Measurements from ENCODE around the gene SLC8A1. TPM values are rescaled to one million over a fixed set of nuclear protein-coding genes. Genes with fewer than 3 reads are reported as not detected.

Gene SLC8A1
- total RNA-seq, 1 donor from 2014 or later, result 34.8 TPM

DNA sequence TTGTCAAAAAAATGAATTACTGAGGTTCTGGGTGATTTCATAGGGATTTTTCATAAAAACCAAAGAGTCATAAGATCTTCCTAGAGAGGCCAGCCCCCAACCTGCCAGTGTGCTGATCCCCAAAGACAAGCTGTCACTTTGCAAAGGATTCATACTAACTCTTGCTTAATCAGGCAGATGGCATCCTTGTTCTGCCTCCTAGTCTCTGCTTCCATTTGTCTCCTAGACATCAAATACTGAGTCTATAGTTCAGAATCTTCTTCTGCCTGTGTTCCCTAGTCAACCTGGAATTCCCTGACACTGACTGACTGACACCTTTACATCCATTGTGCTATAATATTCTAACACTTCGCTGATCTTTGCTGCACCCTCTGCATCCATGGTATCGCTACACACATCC is 84.9 kb downstream of the SLC8A1 start:
- DNase-seq (ENCODE audit: low read depth) (no peak), FAIRE-seq (peak; percentile 66)
- H3K9me3 Mint-ChIP-seq (ENCODE audit: unreplicated experiment), result no peaks in the 10 kb centered on the region
- Histone ChIP-seq H3K79me2 (ENCODE audit: insufficient read depth, low read length) (no peaks in the 10 kb centered on the region), H3K27me3 (ENCODE audit: insufficient read depth, low read length) (no peaks in the 10 kb centered on the region), H3K27ac (ENCODE audit: low read depth, low read length) (peak overlapping the region; percentile 56), H3K9me3 (ENCODE audit: insufficient read depth, low read depth, low read length) (no peaks in the 10 kb centered on the region), H3K36me3 (ENCODE audit: insufficient read depth, low read length) (no peaks in the 10 kb centered on the region), H4K20me1 (ENCODE audit: insufficient read depth, low read length) (no peaks in the 10 kb centered on the region), H3K4me1 (ENCODE audit: insufficient read depth, low read length) (peaks cover 50% of the 10 kb centered on the region), H3K4me3 (ENCODE audit: insufficient read depth, low read depth, low read length) (no peak overlapping the region), H2AFZ (ENCODE audit: low read depth, low read length) (no peak overlapping the region), H3K9ac (ENCODE audit: low read length) (peak overlapping the region; percentile 17), H3K4me2 (ENCODE audit: low read length) (no peak overlapping the region)
- H3K27ac Mint-ChIP-seq (ENCODE audit: unreplicated experiment), result peak overlapping the region; percentile 2
- no peak for TF ChIP-seq EZH2 (IDR thresholded peaks at IDR 0.05; ENCODE audit: insufficient read depth, low read length)
- TF ChIP-seq, protein P1, sequence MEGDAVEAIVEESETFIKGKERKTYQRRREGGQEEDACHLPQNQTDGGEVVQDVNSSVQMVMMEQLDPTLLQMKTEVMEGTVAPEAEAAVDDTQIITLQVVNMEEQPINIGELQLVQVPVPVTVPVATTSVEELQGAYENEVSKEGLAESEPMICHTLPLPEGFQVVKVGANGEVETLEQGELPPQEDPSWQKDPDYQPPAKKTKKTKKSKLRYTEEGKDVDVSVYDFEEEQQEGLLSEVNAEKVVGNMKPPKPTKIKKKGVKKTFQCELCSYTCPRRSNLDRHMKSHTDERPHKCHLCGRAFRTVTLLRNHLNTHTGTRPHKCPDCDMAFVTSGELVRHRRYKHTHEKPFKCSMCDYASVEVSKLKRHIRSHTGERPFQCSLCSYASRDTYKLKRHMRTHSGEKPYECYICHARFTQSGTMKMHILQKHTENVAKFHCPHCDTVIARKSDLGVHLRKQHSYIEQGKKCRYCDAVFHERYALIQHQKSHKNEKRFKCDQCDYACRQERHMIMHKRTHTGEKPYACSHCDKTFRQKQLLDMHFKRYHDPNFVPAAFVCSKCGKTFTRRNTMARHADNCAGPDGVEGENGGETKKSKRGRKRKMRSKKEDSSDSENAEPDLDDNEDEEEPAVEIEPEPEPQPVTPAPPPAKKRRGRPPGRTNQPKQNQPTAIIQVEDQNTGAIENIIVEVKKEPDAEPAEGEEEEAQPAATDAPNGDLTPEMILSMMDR (IDR thresholded peaks at IDR 0.05; ENCODE audit: insufficient read depth, low read depth, low read length), result no peak
- H3K4me3 Mint-ChIP-seq (ENCODE audit: unreplicated experiment), result no peak overlapping the region
- no peaks in the 10 kb centered on the region for H3K27me3 Mint-ChIP-seq (ENCODE audit: low read depth, unreplicated experiment)
- peaks cover 58% of the 10 kb centered on the region for H3K4me1 Mint-ChIP-seq (ENCODE audit: low read depth, unreplicated experiment)
- H3K36me3 Mint-ChIP-seq (ENCODE audit: low read depth, unreplicated experiment), result no peaks in the 10 kb centered on the region

DNA sequence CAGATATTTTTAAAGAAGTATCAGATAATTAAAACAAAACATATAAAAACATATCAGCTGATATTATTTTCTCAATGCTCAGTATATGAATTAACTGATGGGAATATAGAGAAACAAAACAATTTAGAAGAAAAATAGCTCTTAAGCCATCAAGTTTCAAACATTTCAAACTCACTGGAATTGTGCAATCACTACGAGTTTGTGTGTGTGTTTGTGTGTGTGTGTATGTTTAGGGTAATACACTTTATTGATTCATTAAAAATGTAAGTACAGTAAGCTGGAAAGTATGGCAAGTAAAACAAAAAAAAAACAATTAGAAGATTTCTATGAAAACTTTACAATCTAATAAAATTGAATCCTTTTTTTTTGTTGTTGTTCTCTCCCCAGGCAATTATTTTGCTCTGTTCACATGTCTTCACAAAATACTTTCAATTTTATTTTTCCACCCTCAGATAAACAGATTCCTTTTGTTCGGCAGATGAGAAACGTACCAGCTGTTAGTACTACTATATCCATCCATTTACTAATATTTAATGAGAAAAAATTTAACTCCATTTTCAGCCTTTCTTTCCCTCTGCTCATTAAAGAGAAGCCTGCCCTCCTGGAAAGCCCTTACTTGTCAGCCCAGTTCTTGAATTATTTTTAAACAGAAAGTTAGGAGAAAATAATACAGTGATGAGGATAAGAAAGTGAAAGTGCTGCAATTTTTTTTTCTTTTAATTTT is 87.6 kb downstream of the SLC8A1 start:
- H3K36me3 Mint-ChIP-seq (ENCODE audit: low read depth, unreplicated experiment), result no peaks in the 10 kb centered on the region
- H3K27me3 Mint-ChIP-seq (ENCODE audit: low read depth, unreplicated experiment), result no peaks in the 10 kb centered on the region
- TF ChIP-seq, protein P1 (IDR thresholded peaks at IDR 0.05; ENCODE audit: insufficient read depth, low read depth, low read length), result no peak
- no peak for TF ChIP-seq EZH2 (IDR thresholded peaks at IDR 0.05; ENCODE audit: insufficient read depth, low read length)
- no peaks in the 10 kb centered on the region for H3K79me2 ChIP-seq (ENCODE audit: insufficient read depth, low read length)
- H3K9me3 Mint-ChIP-seq (ENCODE audit: unreplicated experiment), result no peaks in the 10 kb centered on the region
- no peak overlapping the region for H3K4me3 Mint-ChIP-seq (ENCODE audit: unreplicated experiment)
- no peaks in the 10 kb centered on the region for H3K9me3 ChIP-seq (ENCODE audit: insufficient read depth, low read depth, low read length)
- H3K4me1 Mint-ChIP-seq (ENCODE audit: low read depth, unreplicated experiment), result peaks cover 46% of the 10 kb centered on the region
- DNase-seq (ENCODE audit: low read depth), result no peak
- peak overlapping the region; percentile 62 for H3K27ac ChIP-seq (ENCODE audit: low read depth, low read length)
- H2AFZ ChIP-seq (ENCODE audit: low read depth, low read length), result no peak overlapping the region
- H3K27ac Mint-ChIP-seq (ENCODE audit: unreplicated experiment), result peak overlapping the region; percentile 60
- H3K4me3 ChIP-seq (ENCODE audit: insufficient read depth, low read depth, low read length), result peak overlapping the region; percentile 49
- no peaks in the 10 kb centered on the region for H3K36me3 ChIP-seq (ENCODE audit: insufficient read depth, low read length)
- no peaks in the 10 kb centered on the region for H4K20me1 ChIP-seq (ENCODE audit: insufficient read depth, low read length)
- H3K4me1 ChIP-seq (ENCODE audit: insufficient read depth, low read length), result peaks cover 28% of the 10 kb centered on the region
- peak overlapping the region; percentile 66 for H3K9ac ChIP-seq (ENCODE audit: low read length)
- H3K27me3 ChIP-seq (ENCODE audit: insufficient read depth, low read length), result no peaks in the 10 kb centered on the region
- peak overlapping the region; percentile 76 for H3K4me2 ChIP-seq (ENCODE audit: low read length)
- no peak for FAIRE-seq

DNA sequence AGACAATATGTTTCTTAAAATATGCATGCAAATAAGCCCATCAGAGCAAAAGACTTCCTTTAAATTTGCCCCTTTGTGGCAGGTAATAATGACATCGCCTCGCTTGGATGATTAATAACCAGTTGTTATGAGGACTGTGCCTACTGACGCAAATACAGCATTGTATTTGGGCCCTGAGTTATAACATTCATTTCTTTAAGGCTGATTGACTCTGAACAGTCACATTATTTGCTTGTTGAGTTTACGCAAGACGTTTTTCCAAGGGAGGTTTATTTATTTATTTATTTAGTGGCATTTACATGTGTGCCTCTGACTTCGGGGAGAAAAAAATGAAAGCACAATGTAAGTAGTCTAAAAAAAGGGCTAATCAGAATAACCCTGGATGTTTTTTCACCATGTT is 88.3 kb downstream of the SLC8A1 start:
- TF ChIP-seq, protein P1 (IDR thresholded peaks at IDR 0.05; ENCODE audit: insufficient read depth, low read depth, low read length), result no peak
- no peak for TF ChIP-seq EZH2 (IDR thresholded peaks at IDR 0.05; ENCODE audit: insufficient read depth, low read length)
- no peak overlapping the region for H3K27ac Mint-ChIP-seq (ENCODE audit: unreplicated experiment)
- DNase-seq (ENCODE audit: low read depth), result peak; percentile 83
- Histone ChIP-seq H3K4me3 (ENCODE audit: insufficient read depth, low read depth, low read length) (peak overlapping the region; percentile 24), H3K36me3 (ENCODE audit: insufficient read depth, low read length) (no peaks in the 10 kb centered on the region), H2AFZ (ENCODE audit: low read depth, low read length) (peak overlapping the region; percentile 7), H3K79me2 (ENCODE audit: insufficient read depth, low read length) (no peaks in the 10 kb centered on the region), H3K4me2 (ENCODE audit: low read length) (peak overlapping the region; percentile 76), H4K20me1 (ENCODE audit: insufficient read depth, low read length) (no peaks in the 10 kb centered on the region), H3K9me3 (ENCODE audit: insufficient read depth, low read depth, low read length) (no peaks in the 10 kb centered on the region), H3K9ac (ENCODE audit: low read length) (peak overlapping the region; percentile 66), H3K4me1 (ENCODE audit: insufficient read depth, low read length) (peaks cover 28% of the 10 kb centered on the region), H3K27me3 (ENCODE audit: insufficient read depth, low read length) (no peaks in the 10 kb centered on the region), H3K27ac (ENCODE audit: low read depth, low read length) (peak overlapping the region; percentile 62)
- no peaks in the 10 kb centered on the region for H3K27me3 Mint-ChIP-seq (ENCODE audit: low read depth, unreplicated experiment)
- no peak overlapping the region for H3K4me3 Mint-ChIP-seq (ENCODE audit: unreplicated experiment)
- peaks cover 41% of the 10 kb centered on the region for H3K4me1 Mint-ChIP-seq (ENCODE audit: low read depth, unreplicated experiment)
- no peak for FAIRE-seq
- no peaks in the 10 kb centered on the region for H3K9me3 Mint-ChIP-seq (ENCODE audit: unreplicated experiment)
- H3K36me3 Mint-ChIP-seq (ENCODE audit: low read depth, unreplicated experiment), result no peaks in the 10 kb centered on the region

Data from astrocyte (in vitro differentiated cells and primary cell).